ENCODE results near the gene GAS2L3.
"Not testable (repeated sequence)": the region's sequence is repeated elsewhere in the genome, so short reads cannot be mapped to it uniquely, and the experiment has no call there.

GAS2L3 gene

DNA sequence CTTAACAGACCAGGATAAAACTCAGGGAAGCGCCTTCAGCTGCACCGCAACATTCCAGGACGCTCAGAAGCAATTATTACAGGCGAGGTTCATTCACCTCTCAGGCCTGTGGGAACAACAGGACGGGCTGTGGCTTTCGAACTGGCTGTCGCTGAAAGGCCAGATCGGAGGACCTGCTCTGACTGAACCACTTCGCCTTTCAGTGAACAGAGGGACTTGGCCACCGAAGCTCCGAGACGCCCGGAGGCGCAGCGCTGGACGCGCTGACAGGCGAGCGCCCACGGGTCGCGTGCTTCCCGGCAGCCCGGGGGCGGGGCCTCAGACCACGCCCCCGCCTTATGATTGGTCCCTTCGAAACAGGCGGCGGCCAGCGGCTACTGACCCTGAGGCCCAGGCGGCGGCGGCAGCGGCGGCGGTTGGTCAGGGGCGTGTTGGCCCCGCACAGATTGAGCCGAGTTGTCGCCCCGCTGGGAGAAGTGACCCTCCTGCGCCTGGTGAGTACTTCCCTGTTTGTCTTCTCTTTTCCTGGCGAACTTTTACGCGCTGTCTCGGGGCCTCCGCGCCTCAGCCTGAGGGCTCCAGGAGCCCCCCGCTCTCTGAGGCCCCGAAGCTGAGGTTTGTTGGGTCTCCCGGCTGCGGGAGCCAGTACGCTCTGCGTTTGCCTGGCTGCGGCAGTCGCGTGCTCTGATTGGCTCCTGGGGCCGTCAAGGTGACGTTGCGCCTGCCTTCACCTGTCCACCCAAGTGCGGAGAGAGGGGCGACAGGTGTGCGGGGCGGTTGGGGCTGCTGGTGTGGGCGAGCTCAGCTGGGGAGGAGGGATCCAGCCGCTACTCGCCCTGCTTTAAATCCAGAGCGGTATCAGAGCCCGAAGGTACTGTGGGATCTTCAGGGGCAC, at the start of gene GAS2L3:
Gene GAS2L3, plus strand, starts transcription at position 393 of the 895 bp plus-strand sequence. CDS start 21,221 bp downstream, outside the sequence.
- DNase-seq, result peak; percentile 88

DNA sequence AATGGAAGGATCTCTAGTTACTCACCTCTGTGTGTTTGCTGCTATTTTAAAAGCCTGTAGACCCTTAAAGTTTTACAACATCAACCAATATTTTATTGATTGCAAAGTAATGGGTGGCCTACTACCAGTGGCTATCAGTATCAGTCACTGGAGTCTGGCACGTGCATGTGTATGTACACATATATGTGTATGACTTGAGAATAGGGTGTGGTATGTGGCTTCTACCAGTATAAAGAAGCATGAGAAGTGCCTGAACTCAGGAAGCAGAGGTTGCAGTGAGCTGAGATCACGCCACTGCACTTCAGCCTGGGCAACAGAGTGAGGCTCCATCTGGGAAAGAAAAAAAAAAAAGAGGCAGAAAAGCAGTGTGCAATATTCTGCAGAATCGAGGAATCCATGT, 45.5 kb upstream of the GAS2L3 start:
- DNase-seq, result no peak

DNA sequence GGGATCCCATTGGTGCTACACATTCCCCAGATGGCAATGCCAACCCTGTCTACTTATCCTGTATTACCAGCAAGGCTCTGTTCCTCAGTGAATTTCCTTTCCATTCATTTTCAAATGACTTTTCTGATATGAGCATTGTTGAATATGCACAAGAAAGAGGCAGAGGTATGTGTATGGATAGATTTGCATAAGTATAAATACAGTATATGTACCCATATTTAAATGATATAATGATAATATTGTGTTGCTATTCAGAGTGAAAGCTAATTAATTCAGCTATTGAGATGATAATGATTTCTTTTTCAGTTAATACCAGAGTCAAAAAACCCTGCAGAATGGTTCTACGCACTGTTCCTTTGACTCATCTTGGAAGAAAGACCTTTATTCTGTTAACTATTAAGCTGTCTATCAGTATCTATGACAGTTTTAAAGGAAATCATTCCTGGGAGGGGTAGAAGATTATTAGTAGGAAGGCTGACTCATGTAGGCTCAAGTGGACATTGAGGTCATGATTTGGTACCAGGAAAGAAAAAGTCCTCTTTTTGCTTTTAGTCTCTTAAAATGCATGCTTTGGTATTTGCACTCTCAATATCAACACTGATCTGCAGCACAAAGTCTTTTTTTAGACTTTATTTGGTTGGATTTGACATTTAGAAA, 44.9 kb upstream of the GAS2L3 start:
- no peak for DNase-seq

DNA sequence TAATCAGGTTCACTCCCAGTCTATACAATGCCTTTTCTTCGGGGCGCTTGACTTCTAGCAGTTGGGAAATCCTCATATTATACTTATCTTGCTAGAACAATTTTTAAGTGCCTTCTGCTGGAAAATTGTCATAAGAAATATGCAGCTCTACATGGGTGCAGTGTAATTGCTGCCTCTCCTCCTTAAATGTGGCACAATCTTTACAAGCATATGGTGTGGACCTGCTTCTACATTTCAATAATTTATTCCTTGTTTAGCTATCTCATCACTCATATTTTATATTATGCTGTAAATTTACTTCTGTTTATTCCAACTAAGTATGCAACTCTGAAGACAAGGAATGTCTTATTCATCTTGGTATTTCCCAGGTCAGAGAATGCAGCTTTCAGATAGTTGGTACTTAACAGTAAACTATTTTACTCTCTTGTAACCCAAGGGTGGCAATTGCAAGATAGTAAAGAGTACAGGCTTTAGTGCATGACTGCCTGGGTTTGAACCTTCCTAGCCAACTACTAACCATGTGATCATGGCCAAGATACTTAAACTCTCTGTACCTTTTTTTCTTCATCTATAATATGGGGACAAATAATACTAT, 43.6 kb upstream of the GAS2L3 start:
- no peak for DNase-seq

DNA sequence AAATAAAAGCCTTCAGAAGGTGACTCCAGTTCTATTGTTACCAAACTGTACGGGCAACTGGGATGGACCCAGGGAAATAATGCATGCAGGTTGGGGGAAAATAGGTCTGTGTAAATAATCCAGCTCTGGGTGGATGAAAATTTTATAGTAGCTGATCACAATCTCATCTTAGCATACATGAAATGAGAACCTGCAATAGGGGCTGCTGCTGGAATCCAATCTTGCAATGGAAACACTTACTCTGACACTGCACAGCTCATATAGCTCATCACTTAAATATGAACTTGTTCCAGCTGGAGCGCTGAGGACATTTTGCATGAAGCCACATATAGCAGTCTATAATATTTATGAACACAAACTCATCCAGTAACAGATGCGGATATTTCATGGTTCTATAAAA, 40.1 kb upstream of the GAS2L3 start:
- DNase-seq, result no peak

DNA sequence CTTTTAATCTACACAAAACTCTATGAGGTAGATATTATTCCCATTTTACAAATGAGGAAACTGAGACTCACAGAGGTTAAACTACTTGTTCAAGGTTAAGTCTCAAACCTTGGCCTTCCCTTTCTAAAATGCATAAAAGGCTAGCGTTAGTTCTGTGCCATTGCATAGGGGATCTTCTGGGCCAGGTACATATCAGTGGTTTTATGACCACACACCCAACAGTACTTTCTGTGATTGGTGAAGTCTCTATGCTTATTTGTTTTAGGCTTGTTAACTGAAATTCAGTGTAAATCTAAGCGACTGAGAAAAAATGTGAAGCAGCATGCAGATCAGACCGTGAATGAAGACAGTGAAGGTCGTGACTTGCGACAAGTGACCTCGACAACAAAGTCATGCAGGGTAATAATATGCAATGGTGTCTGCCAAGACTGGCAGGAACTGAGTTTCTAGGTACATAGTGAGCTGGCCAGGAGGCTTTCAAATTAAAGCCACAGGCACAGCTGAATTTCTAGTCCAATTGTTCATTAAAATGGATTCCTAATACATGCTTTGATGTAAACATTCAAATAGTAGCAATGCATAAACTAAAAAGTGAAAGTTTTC, 38.8 kb upstream of the GAS2L3 start:
- DNase-seq, result no peak

DNA sequence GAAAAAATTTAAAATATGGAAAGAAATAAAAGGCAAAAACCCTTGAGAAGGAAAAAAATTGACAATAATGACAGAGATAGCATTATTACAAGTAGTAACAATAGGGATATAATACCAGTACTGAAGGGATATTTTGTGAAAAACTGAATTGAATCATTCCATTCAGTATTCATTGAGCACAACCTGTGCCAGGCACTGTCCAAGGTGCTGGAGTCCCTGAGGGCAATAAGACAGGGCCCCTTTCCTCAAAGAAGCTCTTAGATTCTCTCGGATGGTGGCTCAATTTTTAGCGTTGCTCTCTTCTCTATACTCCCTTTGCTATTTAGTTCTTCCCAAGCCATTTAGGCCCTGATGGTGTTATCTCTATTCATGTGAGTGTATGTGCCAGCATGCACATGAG, 34.3 kb upstream of the GAS2L3 start:
- DNase-seq, result no peak

DNA sequence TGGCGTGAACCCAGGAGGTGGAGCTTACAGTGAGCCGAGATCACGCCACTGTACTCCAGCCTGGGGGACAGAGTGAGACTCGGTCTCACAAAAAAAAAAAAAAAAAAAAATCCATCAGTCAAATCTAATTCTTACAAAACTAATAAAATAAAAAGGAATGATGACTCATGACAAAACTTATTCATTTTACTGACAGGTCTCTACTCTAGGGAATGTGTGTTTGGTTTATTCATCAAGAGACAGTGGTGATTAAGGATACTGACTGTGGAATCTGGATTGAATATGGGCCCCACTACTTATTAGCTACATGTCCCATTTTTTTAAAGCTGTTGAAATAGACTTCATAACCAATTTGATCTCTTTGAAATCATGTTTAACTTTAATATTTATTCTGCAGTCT, 29.3 kb upstream of the GAS2L3 start:
- DNase-seq, result no peak

DNA sequence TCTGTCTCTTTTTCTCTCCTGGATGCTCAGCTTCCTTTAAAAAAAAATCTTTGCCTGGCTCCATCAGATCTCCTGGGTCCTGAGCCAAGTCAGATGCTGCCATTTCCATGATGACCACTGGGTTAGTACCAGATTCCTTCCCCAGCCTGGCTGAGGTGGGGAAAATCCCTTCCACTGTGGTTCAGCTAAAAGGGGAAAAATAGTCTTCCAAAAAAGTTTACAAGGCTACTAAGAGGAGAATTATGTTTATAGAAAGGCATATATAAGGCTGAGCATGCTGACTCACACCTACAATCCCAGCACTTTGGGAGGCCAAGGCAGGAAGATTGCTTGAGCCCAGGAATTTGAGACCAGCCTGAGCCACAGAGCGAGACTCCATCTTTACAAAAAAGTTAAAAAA, 28.4 kb upstream of the GAS2L3 start:
- DNase-seq, result no peak

DNA sequence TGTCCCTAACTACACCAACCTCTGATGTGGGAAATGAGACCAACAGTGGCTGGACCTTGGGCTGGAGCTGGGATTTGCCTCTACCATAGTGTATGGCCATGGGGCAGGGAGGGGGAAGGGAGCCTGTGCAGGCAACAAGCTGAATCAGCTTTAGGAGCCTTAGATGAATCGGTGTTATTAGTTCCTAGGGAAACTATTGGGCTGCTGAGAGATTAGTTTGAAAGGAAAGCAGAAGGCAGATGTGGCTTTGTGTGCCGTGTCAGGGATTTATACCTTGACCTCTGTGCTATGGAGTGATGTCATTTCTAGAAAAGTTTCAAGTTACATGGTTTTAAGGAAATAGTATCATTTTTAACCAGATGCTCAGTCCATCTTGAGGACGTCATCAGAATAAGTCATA, 19.5 kb upstream of the GAS2L3 start:
- no peak for DNase-seq

DNA sequence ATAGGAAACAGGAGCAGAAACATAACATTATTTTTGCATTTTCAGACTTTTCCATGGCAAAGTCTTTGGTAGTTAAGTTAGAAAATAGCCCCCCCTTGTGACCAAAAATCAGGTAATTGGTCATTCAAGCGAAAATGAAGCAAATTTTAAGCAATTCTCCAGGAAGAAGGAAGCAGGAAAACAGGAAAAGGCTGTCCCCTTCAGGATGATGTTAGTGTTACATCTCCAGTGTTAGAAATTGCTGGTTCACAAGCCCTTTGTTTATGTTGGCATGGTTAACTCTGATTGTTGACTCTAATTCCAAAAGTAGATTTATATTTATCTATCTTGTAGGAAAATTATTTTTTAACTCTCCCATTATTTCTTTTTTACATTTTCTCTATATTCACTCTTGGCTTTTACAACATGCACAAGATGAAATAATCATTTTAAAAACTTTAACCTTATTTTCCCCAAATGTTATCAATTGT, 18.8 kb upstream of the GAS2L3 start:
- peak; percentile 69 for DNase-seq

DNA sequence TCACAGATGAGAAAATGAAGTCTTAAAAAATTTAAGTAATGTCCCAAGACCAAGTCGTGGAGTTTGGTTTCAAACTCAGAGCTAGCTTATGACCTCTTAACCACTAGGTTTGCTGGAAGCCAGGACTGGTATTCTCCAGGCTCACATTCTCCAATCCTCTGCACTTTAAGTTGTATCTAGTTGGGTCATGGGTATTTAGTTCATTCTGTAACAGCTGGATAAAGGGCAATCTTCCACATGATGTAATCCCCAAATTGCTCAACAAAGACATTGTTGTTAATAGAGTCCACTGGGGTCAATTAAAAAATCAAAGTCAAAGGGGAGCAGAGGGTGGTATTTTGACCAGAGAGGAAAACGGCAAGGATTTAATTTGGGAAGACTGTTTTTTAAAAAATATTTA, 17.8 kb upstream of the GAS2L3 start:
- DNase-seq, result no peak

DNA sequence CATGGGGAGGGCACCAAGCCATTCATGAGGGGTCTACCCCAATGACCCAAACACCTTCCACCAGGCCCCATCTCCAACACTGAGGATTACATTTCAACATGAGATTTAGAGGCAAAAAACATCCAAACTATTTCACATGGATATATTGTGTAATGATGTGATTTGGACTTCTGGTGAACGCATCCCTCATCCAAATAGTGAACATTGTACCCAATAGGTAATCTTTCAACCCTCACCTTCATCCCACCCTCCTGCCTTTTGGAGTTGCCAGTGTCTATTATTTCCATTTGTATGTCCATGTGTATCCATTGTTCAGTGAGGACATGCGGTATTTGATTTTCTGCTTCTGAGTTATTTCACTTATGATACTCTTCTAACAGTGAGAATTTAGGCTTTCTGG, 16.1 kb upstream of the GAS2L3 start:
- DNase-seq, result no peak

DNA sequence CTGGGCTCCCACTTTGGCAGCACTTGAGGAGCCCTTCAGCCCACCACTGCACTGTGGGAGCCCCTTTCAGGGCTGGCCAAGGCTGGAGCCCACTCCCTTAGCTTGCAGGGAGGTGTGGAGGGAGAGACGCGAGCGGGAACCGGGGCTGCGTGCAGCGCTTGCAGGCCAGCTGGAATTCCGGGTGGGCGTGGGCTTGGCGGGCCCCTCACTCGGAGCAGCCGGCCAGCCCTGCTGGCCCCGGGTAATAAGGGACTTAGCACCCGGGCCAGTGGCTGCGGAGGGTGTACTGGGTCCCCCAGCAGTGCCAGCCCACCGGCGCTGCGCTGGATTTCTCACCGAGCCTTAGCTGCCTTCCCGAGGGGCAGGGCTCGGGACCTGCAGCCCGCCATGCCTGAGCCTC, 14.2 kb upstream of the GAS2L3 start:
- not testable (repeated sequence) for DNase-seq

DNA sequence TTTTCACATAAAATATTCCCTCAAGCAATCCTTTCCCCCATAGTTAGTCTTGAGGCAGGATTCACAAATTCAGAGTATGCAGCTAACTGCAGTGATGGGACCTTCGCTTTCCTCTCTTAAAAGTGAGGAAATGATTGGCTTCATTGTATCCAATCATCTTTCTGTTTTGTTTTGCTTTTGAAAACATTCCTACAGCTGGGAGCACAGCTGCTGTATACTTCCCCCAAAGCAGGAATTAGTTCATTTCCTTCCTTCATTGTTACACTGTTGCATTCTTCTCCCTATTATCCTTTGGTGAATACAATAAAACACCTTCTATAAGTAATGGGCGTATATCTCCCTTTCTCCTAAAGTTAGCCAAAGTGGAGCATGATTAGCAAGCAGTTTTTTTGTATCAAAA, 9.4 kb upstream of the GAS2L3 start:
- no peak for DNase-seq

DNA sequence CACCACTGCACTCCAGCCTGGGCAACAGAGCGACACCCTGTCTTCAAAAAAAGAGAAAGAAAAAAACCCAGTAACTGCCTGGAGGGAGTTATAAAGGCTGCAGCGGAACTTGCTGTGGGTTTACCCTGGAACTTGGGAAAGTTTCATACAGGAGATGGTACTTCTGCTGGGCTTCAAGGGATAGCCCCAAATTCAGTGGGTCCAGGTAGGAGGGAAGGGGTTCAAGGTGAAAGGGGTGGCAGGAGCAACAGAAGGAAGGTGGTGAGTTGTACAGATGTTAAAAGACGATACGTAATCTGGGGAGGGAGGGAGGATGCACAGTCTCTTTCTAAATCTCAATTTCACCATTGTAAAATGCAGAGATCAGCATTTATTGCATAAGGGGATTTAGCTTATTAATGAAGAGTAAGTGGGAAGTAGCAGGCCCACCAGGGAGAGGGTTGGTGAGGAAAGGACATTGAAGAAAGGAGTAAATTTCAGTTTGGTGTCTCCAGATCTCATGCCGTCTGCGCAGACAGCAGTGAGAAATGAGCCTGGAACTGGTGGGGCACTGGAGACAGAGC, 8.5 kb upstream of the GAS2L3 start:
- no peak for DNase-seq

DNA sequence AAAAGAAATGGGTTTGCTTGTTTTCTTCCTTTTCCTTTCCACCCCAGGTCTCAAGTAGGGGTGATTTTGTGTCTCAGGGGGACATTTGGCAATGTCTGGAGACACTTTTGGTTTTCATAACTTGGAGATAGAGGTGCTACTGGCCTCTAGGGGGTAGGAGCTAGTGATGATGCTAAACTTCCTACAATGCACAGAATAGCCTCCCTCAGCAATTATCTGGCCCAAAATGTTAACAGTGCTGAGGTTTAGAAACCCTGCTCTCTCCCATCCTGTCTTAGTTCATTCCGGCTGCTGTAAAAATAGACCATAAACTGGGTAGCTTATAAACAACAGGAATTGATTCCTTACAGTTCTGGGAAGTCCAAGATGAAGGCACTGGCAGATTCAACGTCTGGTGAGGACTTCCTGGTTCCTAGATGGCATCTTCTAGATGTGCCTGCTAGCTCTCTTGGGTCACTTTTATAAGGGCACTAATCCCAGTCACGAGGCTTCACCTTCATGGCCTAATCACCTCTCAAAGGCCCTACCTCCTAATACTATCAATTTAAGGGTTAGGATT, 7.4 kb upstream of the GAS2L3 start:
- no peak for DNase-seq

DNA sequence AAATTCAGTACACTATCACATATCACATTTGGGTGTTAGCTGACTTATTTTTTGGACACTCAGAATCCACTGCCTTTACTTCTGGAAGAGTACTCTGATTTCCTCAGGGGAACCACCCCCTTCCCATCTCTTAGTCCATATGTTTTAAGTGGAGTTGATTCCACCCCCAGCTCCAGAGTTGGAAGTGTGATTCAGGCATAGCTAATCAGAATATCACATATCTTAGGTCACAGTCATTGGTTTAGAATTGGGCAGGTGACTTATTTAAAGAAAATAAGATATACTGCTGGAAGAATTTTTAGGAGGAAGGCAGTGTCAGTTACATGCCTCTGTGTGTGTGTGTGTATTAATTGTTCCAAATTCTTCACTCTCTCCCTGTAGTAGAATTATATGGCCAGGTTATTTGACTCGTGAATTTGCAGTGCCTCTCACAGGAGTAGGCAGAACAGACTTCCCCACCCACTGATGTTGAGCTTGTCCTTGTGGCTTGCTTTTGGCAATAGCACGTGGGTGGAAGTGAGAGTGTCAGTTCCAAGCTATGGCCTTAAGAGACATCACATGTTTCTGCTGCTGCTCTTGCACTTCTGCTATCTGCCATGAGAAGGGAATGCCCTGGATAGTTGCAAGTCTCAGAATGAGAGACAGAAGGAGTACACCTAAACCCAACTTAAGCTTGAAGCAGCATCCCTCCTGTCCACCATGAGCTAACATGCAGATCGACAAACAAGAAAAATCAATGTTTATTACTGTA, 6.4 kb upstream of the GAS2L3 start:
- DNase-seq, result no peak

DNA sequence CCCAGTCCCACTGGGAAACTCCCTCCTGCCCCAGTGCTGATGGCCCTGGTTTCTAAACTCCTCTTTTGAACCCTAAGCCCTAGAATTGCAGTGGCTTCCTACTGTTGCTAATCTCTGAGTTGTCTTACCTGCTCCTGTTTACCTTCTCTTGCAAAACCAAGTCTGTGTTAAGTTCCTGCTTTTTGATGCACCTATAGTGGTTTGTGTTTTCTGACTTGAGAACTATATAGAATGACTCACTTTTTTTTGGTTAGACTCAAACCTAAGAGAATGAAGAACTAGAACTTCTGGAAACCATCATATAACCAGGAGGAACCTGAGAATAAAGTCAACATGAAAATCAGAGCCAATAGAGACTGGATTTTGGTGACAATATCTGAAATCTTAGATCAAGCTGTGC, 5.5 kb upstream of the GAS2L3 start:
- no peak for DNase-seq

DNA sequence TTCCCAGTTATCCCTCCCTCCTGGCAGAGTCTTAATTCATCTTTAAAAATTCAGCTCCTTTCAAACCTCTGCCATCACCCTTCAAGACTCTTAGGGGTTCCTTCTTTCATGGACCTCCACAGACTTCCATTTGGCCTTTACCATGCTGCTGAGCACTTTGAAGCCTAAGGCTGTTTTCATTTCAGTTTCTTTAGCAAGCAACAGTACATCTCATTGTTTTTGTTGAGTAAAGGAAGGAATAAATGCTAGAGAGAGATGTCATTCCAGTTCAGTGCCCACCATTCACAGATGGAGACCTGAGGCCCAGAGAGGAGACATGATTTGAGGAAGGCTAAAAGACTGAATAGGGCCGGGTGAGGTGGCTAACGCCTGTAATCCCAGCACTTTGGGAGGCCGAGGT, 1.3 kb upstream of the GAS2L3 start:
- no peak for DNase-seq

DNA sequence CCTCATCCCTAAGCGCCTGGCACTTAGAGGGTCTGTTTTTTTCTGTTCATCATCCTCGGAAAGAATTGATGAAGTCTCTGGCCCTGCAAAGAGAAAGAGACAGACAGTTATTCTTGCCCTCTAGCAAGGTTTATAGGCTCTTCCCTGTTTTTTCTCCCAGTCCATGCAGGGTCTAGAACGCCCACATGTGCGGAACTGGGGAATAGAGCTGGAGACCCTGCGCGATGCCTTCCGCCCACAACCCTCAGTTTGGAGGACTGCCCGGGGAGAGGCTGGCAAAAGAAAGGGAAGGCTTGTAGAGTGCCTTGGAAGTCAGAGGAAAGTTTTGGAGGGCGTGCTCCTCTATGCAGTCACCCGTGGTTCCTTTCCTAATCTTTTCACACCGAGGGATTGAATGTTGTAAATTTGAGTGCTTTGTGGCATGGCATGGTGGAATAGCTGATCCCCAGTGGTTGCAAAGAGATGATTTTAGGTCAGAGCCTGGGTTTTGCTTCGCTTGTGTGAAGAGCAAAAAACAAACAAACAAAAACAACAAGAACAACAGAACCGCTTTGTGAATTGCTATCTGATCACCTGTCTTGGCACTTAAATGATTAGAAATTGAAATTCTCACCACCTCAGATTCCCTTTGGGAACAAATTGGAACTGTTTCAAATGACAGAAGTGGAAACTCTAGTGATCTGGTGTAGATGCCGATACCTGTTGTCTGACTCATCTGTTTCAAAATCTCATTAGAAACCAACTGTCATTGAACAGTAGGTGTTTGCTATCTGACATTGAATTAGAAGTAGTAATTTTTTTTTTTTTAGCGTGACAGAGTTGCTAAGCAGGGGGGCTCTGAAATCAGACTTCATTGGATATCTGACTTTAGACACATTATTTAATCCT, 947 bp downstream of the GAS2L3 start:
- no peak for DNase-seq
